GM21825 (cell line): ENCODE measurements around the gene HOXC12.

ENCODE experiments used
- ATAC-seq: cut with Tn5 transposase; IDR thresholded peaks from one replicate; pipeline ENCODE4 v1.9.1; 2021; ENCODE audit warnings: mild to moderate bottlenecking, moderate library complexity; ENCODE audit not compliant: unreplicated experiment

Gene HOXC12

GRCh38 chr12:53971129-53971528 lies 16.4 kb downstream of the HOXC12 start:
- no peak for ATAC-seq

GRCh38 chr12:53971686-53972085 lies 17.0 kb downstream of the HOXC12 start:
- ATAC-seq = no peak

- no peak for ATAC-seq
Observed at GRCh38 chr12:53972152-53972702, 17.5 kb downstream of the HOXC12 start.

DNA sequence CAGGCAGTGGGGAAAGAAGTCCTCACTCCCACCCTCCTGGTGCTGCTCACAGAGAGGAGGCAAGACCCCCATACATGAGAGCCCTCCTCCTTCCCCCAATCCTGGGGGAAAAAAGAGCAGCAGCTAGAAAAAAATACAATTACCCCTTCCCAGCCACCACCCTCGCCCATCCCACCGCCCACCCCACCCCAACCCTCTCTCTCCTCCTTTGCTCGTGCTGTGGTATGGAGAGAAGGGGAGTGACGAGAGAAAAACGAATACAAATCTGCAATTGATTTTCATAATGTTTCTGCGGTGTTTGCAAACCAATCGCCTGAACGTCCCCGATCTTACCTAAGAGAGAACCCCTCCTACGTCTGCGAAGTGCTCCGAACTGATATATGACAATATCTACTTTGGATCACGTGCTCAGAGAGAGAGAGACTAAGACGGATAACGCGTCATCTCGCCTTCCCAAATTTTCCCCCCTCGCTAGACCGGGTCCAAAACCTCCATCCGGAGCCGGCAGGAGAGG lies 18.1 kb downstream of the HOXC12 start, which contains the start of gene HOXC11:
Gene HOXC11 (plus strand): TSS at position 405 of the 514 bp plus-strand sequence. CDS start 116 bp downstream, outside the sequence.
- ATAC-seq = no peak

DNA sequence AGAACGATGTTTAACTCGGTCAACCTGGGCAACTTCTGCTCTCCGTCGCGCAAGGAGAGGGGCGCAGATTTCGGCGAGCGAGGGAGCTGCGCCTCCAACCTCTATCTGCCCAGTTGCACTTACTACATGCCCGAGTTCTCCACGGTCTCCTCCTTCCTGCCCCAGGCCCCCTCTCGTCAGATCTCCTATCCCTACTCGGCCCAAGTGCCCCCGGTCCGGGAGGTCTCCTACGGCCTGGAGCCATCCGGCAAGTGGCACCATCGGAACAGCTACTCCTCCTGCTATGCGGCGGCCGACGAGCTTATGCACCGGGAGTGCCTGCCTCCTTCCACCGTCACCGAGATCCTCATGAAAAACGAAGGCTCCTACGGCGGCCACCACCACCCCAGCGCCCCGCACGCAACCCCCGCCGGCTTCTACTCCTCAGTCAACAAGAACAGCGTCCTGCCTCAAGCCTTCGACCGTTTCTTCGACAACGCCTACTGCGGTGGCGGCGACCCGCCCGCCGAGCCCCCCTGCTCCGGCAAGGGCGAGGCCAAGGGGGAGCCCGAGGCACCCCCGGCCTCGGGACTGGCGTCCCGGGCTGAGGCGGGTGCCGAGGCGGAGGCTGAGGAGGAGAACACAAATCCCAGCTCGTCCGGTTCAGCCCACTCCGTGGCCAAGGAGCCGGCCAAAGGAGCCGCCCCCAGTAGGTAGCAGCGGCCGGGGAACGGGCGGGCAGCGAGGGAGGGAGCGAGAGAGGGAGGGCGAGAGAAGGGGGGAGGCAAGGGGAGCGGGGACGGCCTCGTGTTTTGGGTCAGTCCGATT lies 18.7 kb downstream of the HOXC12 start:
- ATAC-seq = no peak

DNA sequence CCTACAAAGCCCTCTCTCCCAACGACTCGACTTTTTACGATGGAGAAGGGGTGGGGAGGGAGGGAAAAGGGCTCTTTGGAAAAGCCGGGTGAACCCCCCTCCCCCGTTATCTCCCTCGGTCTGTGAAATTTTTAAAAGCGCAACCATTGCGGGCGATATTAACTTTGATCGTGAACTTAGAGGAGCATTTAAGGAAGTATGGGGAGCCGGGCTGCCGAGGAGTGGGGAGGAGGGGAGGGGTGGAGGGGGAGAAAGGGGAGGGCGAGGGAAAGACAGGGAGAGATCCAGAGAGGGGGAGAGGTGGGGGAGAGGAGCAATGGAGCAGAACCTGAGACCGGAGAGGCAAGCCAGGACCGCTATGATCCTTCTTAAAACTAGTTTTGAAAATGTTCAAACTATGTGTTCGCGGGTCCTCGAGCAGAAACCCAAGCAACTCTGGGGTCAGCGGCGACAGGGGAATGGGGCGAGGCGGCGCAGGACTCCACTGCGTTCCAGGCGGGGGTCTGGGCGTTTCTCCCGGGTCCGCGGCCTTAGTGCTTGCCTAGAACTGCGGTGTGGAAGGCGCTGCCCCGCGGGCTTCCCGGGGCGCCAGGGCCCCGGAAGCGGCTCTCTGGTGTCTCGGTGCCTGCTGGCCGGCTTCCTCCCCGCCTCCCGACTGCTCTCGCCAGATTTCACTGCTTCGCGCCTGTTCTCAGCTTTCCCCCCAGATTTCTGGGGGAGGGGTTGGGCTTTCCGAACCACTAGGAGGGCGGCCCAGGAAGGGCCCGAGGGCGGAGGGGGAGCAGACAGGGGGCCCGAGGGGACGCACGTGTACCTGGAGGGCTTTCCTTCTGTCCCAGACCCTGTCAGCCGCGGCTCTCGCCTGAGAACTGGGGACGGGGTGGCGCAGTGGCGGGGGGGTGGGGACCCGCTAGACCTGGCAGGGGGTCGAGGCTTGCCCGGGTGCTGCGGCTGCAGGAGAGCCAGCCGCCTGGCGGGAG lies 19.7 kb downstream of the HOXC12 start, which contains the start of gene HOTAIR:
Gene HOTAIR (minus strand): TSS at position 871 of the 980 bp plus-strand sequence.
- ATAC-seq = no peak

GRCh38 chr12:53975064-53975471 lies 20.4 kb downstream of the HOXC12 start:
- ATAC-seq = no peak

GRCh38 chr12:53975479-53976152 lies 20.9 kb downstream of the HOXC12 start:
- no peak for ATAC-seq

GRCh38 chr12:53976172-53976822 lies 21.6 kb downstream of the HOXC12 start:
- no peak for ATAC-seq

- ATAC-seq = no peak
Observed at GRCh38 chr12:53976823-53977595, 22.3 kb downstream of the HOXC12 start.

- ATAC-seq = no peak
Observed at GRCh38 chr12:53977596-53978445, 23.1 kb downstream of the HOXC12 start.

DNA sequence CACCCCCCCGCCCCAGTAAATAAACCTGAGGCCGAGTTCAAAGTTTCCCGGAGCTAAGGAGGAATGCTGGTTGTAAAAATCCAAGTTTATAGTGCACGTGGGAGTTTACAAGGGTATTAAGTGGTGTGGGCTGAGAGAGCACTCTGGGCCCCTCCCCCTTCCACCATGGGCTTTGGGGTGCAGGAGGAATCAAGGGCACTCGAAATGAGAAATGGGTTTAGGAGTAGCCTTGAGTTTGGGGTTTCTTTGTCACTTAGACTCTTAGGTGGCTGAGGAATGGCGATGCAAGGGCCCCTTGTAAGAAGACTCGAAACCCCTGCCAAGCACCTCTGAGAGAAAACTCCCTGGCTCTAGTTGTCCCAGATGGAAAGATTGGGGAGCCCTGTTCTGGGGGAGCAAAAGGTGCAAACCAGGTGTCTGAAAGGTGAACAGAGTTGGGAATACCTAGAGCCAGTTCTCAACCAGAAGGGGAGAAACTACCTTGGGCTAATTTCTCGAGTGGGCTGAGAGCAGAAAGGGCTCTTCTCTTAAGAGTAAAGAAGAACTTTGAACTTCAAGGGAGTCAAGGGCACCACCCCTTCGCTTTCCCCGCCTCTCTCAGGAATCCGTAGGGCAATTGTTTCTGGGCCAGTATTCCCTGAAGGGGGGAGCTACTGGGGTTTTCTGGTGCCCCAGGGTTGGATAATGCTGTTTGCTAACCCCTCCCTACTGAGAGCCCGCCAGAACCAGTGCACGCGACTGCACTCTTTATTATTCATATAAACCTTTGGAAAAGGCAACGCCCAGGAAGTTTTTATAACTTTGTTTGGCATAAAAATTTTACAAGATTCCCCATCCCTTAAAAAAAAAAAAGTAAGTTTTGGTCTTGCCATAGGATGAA lies 24.0 kb downstream of the HOXC12 start:
- ATAC-seq = no peak

GRCh38 chr12:53980104-53980801 lies 25.6 kb downstream of the HOXC12 start:
- ATAC-seq = no peak

- ATAC-seq = no peak
Observed at GRCh38 chr12:53980802-53981496, 26.2 kb downstream of the HOXC12 start.

DNA sequence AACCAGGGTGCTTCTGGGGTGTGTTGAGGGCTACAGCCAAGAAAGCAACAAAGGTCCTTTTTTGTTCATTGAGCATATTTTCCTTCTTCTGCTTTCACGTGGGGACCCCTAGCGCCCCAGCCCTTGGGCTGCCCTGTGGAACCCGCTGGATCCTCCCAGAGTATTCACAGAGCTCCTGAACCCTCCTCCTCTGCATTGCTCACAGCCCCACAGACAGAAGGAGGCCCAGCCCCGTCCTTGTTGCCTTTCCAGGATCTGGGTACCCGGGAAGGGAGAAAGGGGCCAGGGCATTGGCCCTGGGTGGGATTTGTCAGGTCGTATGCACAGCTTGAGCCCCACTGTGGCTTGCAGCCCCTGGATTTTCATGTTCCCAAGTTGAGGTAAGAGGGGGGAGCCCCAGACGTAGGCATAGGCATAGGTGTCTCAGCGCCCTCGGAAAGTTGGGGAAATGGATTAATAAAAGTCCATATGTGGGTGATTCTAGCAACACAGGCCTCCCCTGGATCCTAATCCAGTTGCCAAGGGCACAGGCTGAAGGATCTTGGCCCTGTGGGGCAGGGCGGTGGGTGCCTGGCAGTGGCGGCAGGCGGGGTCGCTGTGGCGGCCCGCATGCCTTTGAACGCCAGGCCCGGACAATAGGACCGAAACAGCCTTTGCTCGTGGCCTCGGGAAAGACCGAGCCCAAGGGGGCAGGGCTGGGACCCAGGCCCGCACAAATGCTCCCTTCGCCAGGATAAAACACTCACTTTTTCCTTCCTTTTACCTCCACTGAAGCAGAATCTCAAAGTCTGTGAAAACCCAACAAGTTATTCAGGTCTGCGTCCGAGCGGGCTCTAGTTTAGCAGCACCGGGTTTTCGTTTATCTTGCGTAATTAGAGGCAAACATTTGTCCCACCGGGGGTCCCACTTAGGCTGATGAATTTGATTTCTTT lies 27.2 kb downstream of the HOXC12 start:
- ATAC-seq = no peak
